HepG2 (cell line): ENCODE data around the gene IER2. TPM values are rescaled to one million over a fixed set of nuclear protein-coding genes. Genes with fewer than 3 reads are reported as not detected.

Experiments used
- AHR ChIP-seq: IDR thresholded peaks from 2 replicates; pipeline ENCODE4 v1.6.1; 2018; ENCODE audit warnings: missing genetic modification reagents, missing compliant biosample characterization
- CEBPZ ChIP-seq: IDR thresholded peaks from 2 replicates; pipeline ENCODE4 v1.6.1; 2012; ENCODE audit warnings: low read length, improper control_type of control experiment
- DR1 ChIP-seq: sonication (generic); formaldehyde crosslinking; IDR thresholded peaks from 2 replicates; pipeline ENCODE4 v1.8.0; 2021; ENCODE audit warnings: mild to moderate bottlenecking, missing genetic modification reagents, inconsistent platforms
- ELF1 ChIP-seq: sonication (generic); formaldehyde crosslinking; IDR thresholded peaks from 2 replicates; pipeline ENCODE4 v1.4.0; 2020; ENCODE audit warnings: missing genetic modification reagents
- GMEB2 ChIP-seq: IDR thresholded peaks from 2 replicates; pipeline ENCODE4 v1.6.1; 2016; ENCODE audit warnings: missing biosample characterization, missing genetic modification reagents, low read depth
- HBP1 ChIP-seq: IDR thresholded peaks from 2 replicates; pipeline ENCODE4 v1.6.1; 2016; ENCODE audit warnings: low read depth, control low read depth
- MLX ChIP-seq: IDR thresholded peaks from 2 replicates; pipeline ENCODE4 v1.6.1; 2016
- RAD51 ChIP-seq: fragments of 450-650 bp; IDR thresholded peaks from 2 replicates; pipeline ENCODE4 v1.6.1; 2016; ENCODE audit warnings: borderline replicate concordance
- SNAPC4 ChIP-seq: sonication (generic); formaldehyde crosslinking; IDR thresholded peaks from 2 replicates; pipeline ENCODE4 v1.4.0; 2020; ENCODE audit warnings: mild to moderate bottlenecking, missing genetic modification reagents
- TRAFD1 ChIP-seq: sonication (generic); formaldehyde crosslinking; IDR thresholded peaks from 2 replicates; pipeline ENCODE4 v1.5.1; 2020; ENCODE audit warnings: missing genetic modification reagents, mild to moderate bottlenecking, borderline replicate concordance
- YY1 ChIP-seq: IDR thresholded peaks from 2 replicates; pipeline ENCODE4 v1.6.1; 2011; ENCODE audit warnings: low read length, low read depth, moderate library complexity, mild to moderate bottlenecking; ENCODE audit not compliant: insufficient read depth, insufficient replicate concordance
- ZBTB7A ChIP-seq: sonication (generic); formaldehyde crosslinking; IDR thresholded peaks from 2 replicates; pipeline ENCODE4 v1.8.0; 2022; ENCODE audit warnings: mild to moderate bottlenecking, missing genetic modification reagents
- ZNF121 ChIP-seq: sonication (generic); formaldehyde crosslinking; IDR thresholded peaks from 2 replicates; pipeline ENCODE4 v1.5.0; 2020; ENCODE audit warnings: mild to moderate bottlenecking, missing genetic modification reagents
- ZNF674 ChIP-seq: sonication (generic); formaldehyde crosslinking; IDR thresholded peaks from 2 replicates; pipeline ENCODE4 v1.5.0; 2020; ENCODE audit warnings: low read depth, mild to moderate bottlenecking, missing genetic modification reagents
- ZNF7 ChIP-seq: IDR thresholded peaks from 2 replicates; pipeline ENCODE4 v1.6.1; 2016; ENCODE audit warnings: missing biosample characterization, missing genetic modification reagents
- ZSCAN29 ChIP-seq: sonication (generic); formaldehyde crosslinking; conservative IDR thresholded peaks from 2 replicates; pipeline ENCODE4 v1.4.0; 2020; ENCODE audit warnings: mild to moderate bottlenecking, missing genetic modification reagents
- polyA plus RNA-seq, 8 experiments: library from polyadenylated mRNA; depleted of rRNA in 3 of 8; stranded (reverse) in 7 of 8; unstranded in 1 of 8; fragments of >200 nt; fragmentation: Illumina TruSeq in 4 of 8; extraction: Trizol in 4 of 8; gene quantifications; 2 replicates each; pipeline versions ENCODE4 v1.2.1 to v1.2.3, GENCODE V29; 2011 to 2016; ENCODE audit warnings: low read depth in 4 of 8, missing spikeins in 1 of 8, mixed read lengths in 1 of 8; ENCODE audit not compliant: insufficient read depth in 1 of 8
- total RNA-seq, 5 experiments: library from RNA; depleted of rRNA; stranded (reverse); fragments of >200 nt; fragmentation: Illumina TruSeq; extraction: Trizol; gene quantifications; 2 replicates each; pipeline ENCODE4 v1.2.3, GENCODE V29; 2016; ENCODE audit warnings: low read depth in 1 of 5

The IER2 gene
- total and polyA plus RNA-seq, 2 of the 13 experiments (the other 11 are each of a cell fraction or from before 2014, with no cell fraction given), result 10.1 to 14.3 TPM

GRCh38 chr19:13154241-13154778, 4.1 kb downstream of the IER2 start (continued):
- TF ChIP-seq GMEB2 (CRISPR knock-in tag) (no peak), TRAFD1 (no peak), ZNF121 (0 out of 2 replicates have a peak, but pooled peaks have one; percentile 14), ZNF674 (CRISPR knock-in tag) (no peak), ZSCAN29 (CRISPR knock-in tag) (no peak), ZNF7 (CRISPR knock-in tag) (no peak), ZBTB7A (no peak), RAD51 (no peak), ELF1 (CRISPR knock-in tag) (peak; percentile 33; the same call in 1 of the 2 replicates), MLX (CRISPR knock-in tag) (no peak), AHR (no peak), DR1 (no peak), CEBPZ (no peak), YY1 (no peak), SNAPC4 (CRISPR knock-in tag) (no peak), HBP1 (CRISPR knock-in tag) (no peak)
